Trophoblast cell (in vitro differentiated cells and primary cell): ENCODE data around the gene KDM4C.

ENCODE experiments used
- DNase-seq, 2 donors: peaks; one replicate each; pipeline ENCODE4 v3.0.0-alpha.2; 2016
- H2AFZ ChIP-seq: 2 replicates; pipeline ENCODE4 v1.6.1; 2013; ENCODE audit warnings: low read length, moderate library complexity, mild to moderate bottlenecking; ENCODE audit not compliant: insufficient read depth, poor library complexity
- H2AK5ac ChIP-seq: 2 replicates; pipeline ENCODE4 v1.6.1; 2013; ENCODE audit warnings: mild to moderate bottlenecking, low read length
- H2BK120ac ChIP-seq: 2 replicates; pipeline ENCODE4 v1.6.1; 2013; ENCODE audit warnings: low read length, mild to moderate bottlenecking, moderate library complexity; ENCODE audit not compliant: insufficient read depth, poor library complexity
- H2BK12ac ChIP-seq: 2 replicates; pipeline ENCODE4 v1.6.1; 2013; ENCODE audit warnings: mild to moderate bottlenecking, low read length, moderate library complexity
- H2BK5ac ChIP-seq: 2 replicates; pipeline ENCODE4 v1.6.1; 2013; ENCODE audit warnings: low read length, low read depth, moderate library complexity, mild to moderate bottlenecking; ENCODE audit not compliant: poor library complexity
- H3K14ac ChIP-seq: 2 replicates; pipeline ENCODE4 v1.6.1; 2013; ENCODE audit warnings: mild to moderate bottlenecking, low read length
- H3K18ac ChIP-seq: 2 replicates; pipeline ENCODE4 v1.6.1; 2013; ENCODE audit warnings: mild to moderate bottlenecking, low read length
- H3K23ac ChIP-seq: 2 replicates; pipeline ENCODE4 v1.6.1; 2013; ENCODE audit warnings: low read length
- H3K27ac ChIP-seq: 2 replicates; pipeline ENCODE4 v1.5.1; 2013; ENCODE audit warnings: low read depth, mild to moderate bottlenecking, inconsistent platforms, low read length, moderate library complexity
- H3K27me3 ChIP-seq: 2 replicates; pipeline ENCODE4 v1.6.1; 2013; ENCODE audit warnings: inconsistent platforms, mild to moderate bottlenecking, low read length, moderate library complexity; ENCODE audit not compliant: insufficient read depth
- H3K36me3 ChIP-seq, 2 experiments: 1 replicate in 1 of 2; 2 replicates in 1 of 2; pipeline ENCODE4 v1.6.1; 2013; ENCODE audit warnings: low read length in 2 of 2, mild to moderate bottlenecking in 2 of 2, moderate library complexity in 1 of 2; ENCODE audit not compliant: insufficient read depth in 2 of 2, control insufficient read depth in 1 of 2
- H3K4ac ChIP-seq: 2 replicates; pipeline ENCODE4 v1.6.1; 2013; ENCODE audit warnings: low read depth, mild to moderate bottlenecking, low read length, moderate library complexity
- H3K4me1 ChIP-seq, 2 experiments: 1 replicate in 1 of 2; 2 replicates in 1 of 2; pipeline ENCODE4 v1.6.1; 2013; ENCODE audit warnings: low read length in 2 of 2, mild to moderate bottlenecking in 2 of 2, moderate library complexity in 1 of 2; ENCODE audit not compliant: insufficient read depth in 2 of 2, control insufficient read depth in 1 of 2
- H3K4me2 ChIP-seq: 2 replicates; pipeline ENCODE4 v1.6.1; 2013; ENCODE audit warnings: inconsistent platforms, mild to moderate bottlenecking, low read length, moderate library complexity
- H3K4me3 ChIP-seq: 2 replicates; pipeline ENCODE4 v1.5.1; 2013; ENCODE audit warnings: mild to moderate bottlenecking, low read depth, low read length, inconsistent platforms
- H3K79me1 ChIP-seq: one replicate; pipeline ENCODE4 v1.6.1; 2013; ENCODE audit warnings: low read length
- H3K79me2 ChIP-seq: 2 replicates; pipeline ENCODE4 v1.6.1; 2013; ENCODE audit warnings: low read length, mild to moderate bottlenecking; ENCODE audit not compliant: control insufficient read depth, insufficient read depth, poor library complexity
- H3K9ac ChIP-seq: 2 replicates; pipeline ENCODE4 v1.6.1; 2013; ENCODE audit warnings: mild to moderate bottlenecking, low read length
- H3K9me3 ChIP-seq: 2 replicates; pipeline ENCODE4 v1.6.1; 2013; ENCODE audit warnings: low read depth, mild to moderate bottlenecking, control low read depth, inconsistent platforms, low read length; ENCODE audit not compliant: insufficient read depth
- H4K12ac ChIP-seq: 2 replicates; pipeline ENCODE4 v1.6.1; 2013; ENCODE audit warnings: low read depth, mild to moderate bottlenecking, low read length, moderate library complexity
- H4K8ac ChIP-seq: 2 replicates; pipeline ENCODE4 v1.6.1; 2013; ENCODE audit warnings: low read depth, mild to moderate bottlenecking, low read length, moderate library complexity
- H4K91ac ChIP-seq: one replicate; pipeline ENCODE4 v1.6.1; 2013; ENCODE audit warnings: low read depth, mild to moderate bottlenecking, low read length, moderate library complexity
- WGBS: extraction: QIAGEN DNeasy Blood & Tissue Kit; methylation state at CpG from one replicate; pipeline ENCODE4 v1.1.7; 2013; ENCODE audit warnings: missing lambda C conversion rate; ENCODE audit not compliant: insufficient read length, insufficient coverage; ENCODE audit errors: extremely low coverage; 5-methylcytosine and 5-hydroxymethylcytosine counted together

The KDM4C gene

DNA sequence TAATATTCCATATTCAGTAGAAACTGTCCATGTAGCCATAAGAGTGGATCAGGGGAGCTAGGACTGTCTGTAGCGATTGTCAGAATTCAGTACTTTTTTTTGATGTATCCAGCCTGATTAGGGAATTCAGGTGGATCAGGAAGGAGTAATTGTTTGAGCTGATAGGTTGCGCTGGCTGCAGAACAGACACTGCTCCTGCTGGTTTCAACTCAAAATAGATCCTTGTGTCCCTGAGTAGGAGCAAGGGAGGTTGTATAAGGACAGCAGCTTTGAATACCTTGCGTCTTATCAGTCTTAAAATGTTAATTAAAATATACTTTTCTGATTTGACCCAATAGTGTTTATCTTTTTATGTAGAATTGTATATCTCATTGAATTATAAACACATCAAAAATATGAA lies 229.6 kb downstream of the KDM4C start:
- no peak overlapping the region for H3K18ac ChIP-seq
- H3K4ac ChIP-seq, result no peak overlapping the region
- no peak overlapping the region for H3K9ac ChIP-seq
- H3K79me1 ChIP-seq, result no peaks in the 10 kb centered on the region
- H3K36me3 ChIP-seq, result no peaks in the 10 kb centered on the region
- H3K9me3 ChIP-seq, result no peaks in the 10 kb centered on the region
- no peak overlapping the region for H2BK12ac ChIP-seq
- H2BK120ac ChIP-seq, result no peak overlapping the region
- no peak overlapping the region for H3K23ac ChIP-seq
- no peak overlapping the region for H2BK5ac ChIP-seq
- H4K91ac ChIP-seq, result no peak overlapping the region
- no peak overlapping the region for H3K4me2 ChIP-seq
- no peak for DNase-seq
- H3K27ac ChIP-seq, result no peak overlapping the region
- no peak overlapping the region for H4K8ac ChIP-seq
- WGBS, result no CpG with 5 or more reads among the region's 3 CpGs
- H3K27me3 ChIP-seq, result no peaks in the 10 kb centered on the region
- no peaks in the 10 kb centered on the region for H3K4me1 ChIP-seq
- H4K12ac ChIP-seq, result no peak overlapping the region
- H3K79me2 ChIP-seq, result no peaks in the 10 kb centered on the region
- H3K4me3 ChIP-seq, result no peak overlapping the region
- H3K14ac ChIP-seq, result no peak overlapping the region
- H2AK5ac ChIP-seq, result no peak overlapping the region
- no peak overlapping the region for H2AFZ ChIP-seq

GRCh38 chr9:6991418-6991817 lies 233.6 kb downstream of the KDM4C start:
- Histone ChIP-seq H3K9me3 (no peaks in the 10 kb centered on the region), H3K36me3 (no peaks in the 10 kb centered on the region), H3K4me2 (no peak overlapping the region), H3K4me3 (no peak overlapping the region), H2AK5ac (no peak overlapping the region), H3K79me2 (no peaks in the 10 kb centered on the region), H3K23ac (no peak overlapping the region), H2BK5ac (no peak overlapping the region), H3K4ac (no peak overlapping the region), H4K8ac (no peak overlapping the region), H4K91ac (no peak overlapping the region), H2AFZ (no peak overlapping the region), H3K27ac (no peak overlapping the region), H3K79me1 (no peaks in the 10 kb centered on the region), H2BK120ac (no peak overlapping the region), H2BK12ac (no peak overlapping the region), H3K9ac (no peak overlapping the region), H3K14ac (no peak overlapping the region), H3K4me1 (no peaks in the 10 kb centered on the region), H3K27me3 (no peaks in the 10 kb centered on the region), H4K12ac (no peak overlapping the region), H3K18ac (no peak overlapping the region)
- WGBS, result no CpG with 5 or more reads among the region's 1 CpG
- no peak for DNase-seq

DNA sequence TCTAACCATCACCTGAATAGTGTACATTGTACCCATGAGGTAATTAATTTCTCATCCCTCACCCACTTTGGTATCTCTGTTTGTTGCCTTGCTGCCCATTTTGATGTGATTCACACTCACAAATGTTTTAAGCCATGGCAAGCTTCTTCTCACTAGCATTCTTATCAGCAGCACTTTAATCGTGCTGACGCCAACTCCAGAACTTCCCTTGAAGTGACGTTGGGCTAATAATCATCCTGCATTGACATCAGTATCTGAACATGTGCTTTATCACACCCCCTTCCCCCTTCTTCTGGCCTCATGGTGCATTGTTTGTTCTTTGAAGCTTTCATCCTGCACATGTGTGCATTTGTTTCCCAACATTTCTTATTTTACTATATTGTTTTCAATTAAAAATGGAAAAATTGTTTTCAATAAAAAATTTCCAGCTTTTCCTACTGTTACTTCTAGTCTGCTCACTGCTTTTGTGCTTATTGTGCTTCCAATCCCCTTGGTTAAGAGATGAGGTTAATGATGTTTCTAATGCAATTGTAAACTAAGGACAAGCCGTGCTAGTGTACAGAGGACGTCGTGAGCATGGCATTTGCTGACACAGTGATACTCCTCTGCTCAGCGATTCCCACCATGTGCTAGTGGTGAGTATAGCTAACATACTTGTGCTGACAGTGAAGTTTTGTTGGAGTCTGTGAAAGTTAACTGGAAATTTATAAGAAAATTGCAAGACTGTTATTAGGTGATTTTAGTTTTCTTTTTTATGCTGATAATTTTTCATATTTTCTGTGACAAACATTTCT lies 238.5 kb downstream of the KDM4C start:
- Histone ChIP-seq H3K9ac (no peak overlapping the region), H2AK5ac (no peak overlapping the region), H3K4me1 (no peaks in the 10 kb centered on the region), H2BK12ac (no peak overlapping the region), H3K4me2 (no peak overlapping the region), H3K79me2 (no peaks in the 10 kb centered on the region), H2BK5ac (no peak overlapping the region), H4K12ac (no peak overlapping the region), H2AFZ (no peak overlapping the region), H3K14ac (no peak overlapping the region), H3K36me3 (no peaks in the 10 kb centered on the region), H3K79me1 (no peaks in the 10 kb centered on the region), H3K9me3 (no peaks in the 10 kb centered on the region), H3K4me3 (no peak overlapping the region), H3K27ac (no peak overlapping the region), H3K4ac (no peak overlapping the region), H2BK120ac (no peak overlapping the region), H3K23ac (no peak overlapping the region), H4K8ac (no peak overlapping the region), H3K27me3 (no peaks in the 10 kb centered on the region), H4K91ac (no peak overlapping the region), H3K18ac (no peak overlapping the region)
- DNase-seq, result no peak
- WGBS, result no CpG with 5 or more reads among the region's 7 CpGs

DNA sequence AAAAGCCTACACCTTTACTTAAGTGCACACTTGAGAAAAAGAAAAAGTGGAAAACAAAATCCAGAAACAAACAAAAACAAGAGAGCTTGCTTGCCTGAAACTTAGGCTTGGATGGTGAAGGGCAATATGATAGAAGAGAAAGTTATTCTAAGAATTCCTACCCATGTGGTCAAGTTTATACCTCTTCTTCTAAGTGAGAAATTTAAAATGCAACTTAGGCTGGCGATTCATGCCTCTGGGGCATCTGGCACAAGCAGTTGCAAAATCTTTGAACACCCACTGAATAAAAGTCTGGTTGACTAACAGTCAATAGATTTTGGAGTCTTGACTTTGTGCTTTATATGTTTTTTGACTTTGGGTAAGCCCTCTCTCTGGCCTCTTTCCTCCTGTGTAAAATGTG lies 239.6 kb downstream of the KDM4C start:
- H4K8ac ChIP-seq, result no peak overlapping the region
- H3K27ac ChIP-seq, result no peak overlapping the region
- H3K9ac ChIP-seq, result no peak overlapping the region
- no peak overlapping the region for H2BK120ac ChIP-seq
- no peak overlapping the region for H3K4me2 ChIP-seq
- no peak overlapping the region for H3K14ac ChIP-seq
- no peak overlapping the region for H3K4me3 ChIP-seq
- H2AFZ ChIP-seq, result no peak overlapping the region
- H4K12ac ChIP-seq, result no peak overlapping the region
- no peaks in the 10 kb centered on the region for H3K27me3 ChIP-seq
- H3K4ac ChIP-seq, result no peak overlapping the region
- H3K18ac ChIP-seq, result no peak overlapping the region
- H3K79me2 ChIP-seq, result no peaks in the 10 kb centered on the region
- no peak overlapping the region for H2AK5ac ChIP-seq
- no peak overlapping the region for H2BK12ac ChIP-seq
- no peak overlapping the region for H4K91ac ChIP-seq
- H3K36me3 ChIP-seq, result no peaks in the 10 kb centered on the region
- H2BK5ac ChIP-seq, result no peak overlapping the region
- H3K79me1 ChIP-seq, result no peaks in the 10 kb centered on the region
- H3K23ac ChIP-seq, result no peak overlapping the region
- no peak for DNase-seq
- no CpG with 5 or more reads among the region's 1 CpG for WGBS
- H3K9me3 ChIP-seq, result no peaks in the 10 kb centered on the region
- H3K4me1 ChIP-seq, result no peaks in the 10 kb centered on the region
